GM12878 (cell line): Measurements from ENCODE around the gene RCAN2. TPM values are rescaled to one million over a fixed set of nuclear protein-coding genes. Genes with fewer than 3 reads are reported as not detected.

Source experiments
- ATAC-seq: fragments of 200-7000 bp; cut with Tn5 transposase; 3 replicates; pipeline ENCODE4 v1.9.1; 2020; ENCODE audit warnings: mild to moderate bottlenecking, moderate library complexity
- BruUV-seq: library from RNA; stranded (reverse); fragments of 400-500 nt; replicated peaks from 2 replicates; lab custom pipeline; 2021; lab: Mats Ljungman, UMichigan
- CTCF ChIA-PET: fragments of 300-600 bp; sonication (Branson Sonifier 250); formaldehyde crosslinking; extraction: SDS; loops from one replicate; lab custom pipeline; 2021; ENCODE audit warnings: inconsistent platforms; lab: Yijun Ruan, JAX
- POLR2A ChIA-PET: fragments of 350-600 bp; formaldehyde crosslinking; extraction: SDS; loops from one replicate; lab custom pipeline; 2021; ENCODE audit warnings: inconsistent platforms; lab: Charles Lee
- RAD21 ChIA-PET: fragments of 300-600 bp; sonication (Branson Sonifier 250); formaldehyde crosslinking; loops from one replicate; lab custom pipeline; 2023; ENCODE audit warnings: antibody characterized with exemption; ENCODE audit not compliant: unreplicated experiment; lab: Charles Lee
- SMC1A ChIA-PET: fragments of 300-600 bp; sonication (Branson Sonifier 250); formaldehyde crosslinking; loops from one replicate; lab custom pipeline; 2023; ENCODE audit not compliant: unreplicated experiment, uncharacterized antibody; lab: Charles Lee
- DNase-seq: peaks from one replicate; pipeline ENCODE4 v3.0.0-alpha.2; 2011; ENCODE audit warnings: low read depth, low spot score
- FAIRE-seq: peaks from 3 replicates; lab custom pipeline; 2011; peaks lifted over from hg19 to GRCh38; lab: Jason Lieb, UNC
- H2AFZ ChIP-seq: 2 replicates; pipeline ENCODE4 v1.6.0; 2011; ENCODE audit warnings: low read depth, low read length, control low read depth; ENCODE audit not compliant: control insufficient read depth
- H3K27ac ChIP-seq: 2 replicates; pipeline ENCODE4 v1.5.1; 2011; ENCODE audit warnings: control low read depth; ENCODE audit not compliant: control insufficient read depth, insufficient read depth
- H3K27me3 ChIP-seq, 2 experiments: replicated peaks in 1 of 2; 2 replicates each; pipeline versions ENCODE4 v1.6.0 to v1.6.1; 2011; ENCODE audit warnings: low read length in 1 of 2; ENCODE audit not compliant: control insufficient read depth in 2 of 2, insufficient read depth in 2 of 2
- H3K36me3 ChIP-seq, 2 experiments: 2 replicates each; pipeline ENCODE4 v1.5.1; 2011; ENCODE audit warnings: low read length in 1 of 2; ENCODE audit not compliant: control insufficient read depth in 2 of 2, insufficient read depth in 2 of 2
- H3K4me1 ChIP-seq: 2 replicates; pipeline ENCODE4 v1.6.1; 2011; ENCODE audit warnings: mild to moderate bottlenecking, low read length, moderate library complexity, mixed read lengths; ENCODE audit not compliant: control insufficient read depth, insufficient read depth
- H3K4me2 ChIP-seq: 2 replicates; pipeline ENCODE4 v1.6.0; 2011; ENCODE audit warnings: control low read depth; ENCODE audit not compliant: control insufficient read depth, insufficient read depth
- H3K4me3 ChIP-seq: fragments of 200-600 bp; sonication (generic); 2 replicates; pipeline ENCODE4 v1.5.1; 2016
- H3K79me2 ChIP-seq: 2 replicates; pipeline ENCODE4 v1.6.0; 2011; ENCODE audit warnings: low read length; ENCODE audit not compliant: control insufficient read depth, insufficient read depth
- H3K9ac ChIP-seq: 2 replicates; pipeline ENCODE4 v1.8.0; 2011; ENCODE audit warnings: low read length, control low read depth, mixed read lengths; ENCODE audit not compliant: control insufficient read depth, insufficient read depth
- H3K9me3 ChIP-seq: replicated peaks from 3 replicates; pipeline ENCODE4 v1.5.1; 2011; ENCODE audit warnings: mild to moderate bottlenecking, low read length; ENCODE audit not compliant: control insufficient read depth, insufficient read depth
- H4K20me1 ChIP-seq: 2 replicates; pipeline ENCODE4 v1.6.0; 2011; ENCODE audit not compliant: control insufficient read depth, insufficient read depth
- ATF3 ChIP-seq: IDR thresholded peaks from 2 replicates; pipeline ENCODE4 v1.6.1; 2011; ENCODE audit warnings: low read depth, mild to moderate bottlenecking, low read length, moderate library complexity, borderline replicate concordance; ENCODE audit errors: extremely low read depth
- ATF7 ChIP-seq: fragments of 450-650 bp; IDR thresholded peaks from 2 replicates; pipeline ENCODE4 v1.6.1; 2016; ENCODE audit warnings: low read depth, mild to moderate bottlenecking
- BCL11A ChIP-seq: IDR thresholded peaks from 2 replicates; pipeline ENCODE4 v1.6.1; 2011; ENCODE audit warnings: low read depth, low read length
- E4F1 ChIP-seq: fragments of 450-650 bp; IDR thresholded peaks from 2 replicates; pipeline ENCODE4 v1.6.1; 2018; ENCODE audit warnings: borderline replicate concordance, mild to moderate bottlenecking; ENCODE audit not compliant: partially characterized antibody
- EZH2 ChIP-seq: IDR thresholded peaks from 2 replicates; pipeline ENCODE4 v1.6.1; 2012; ENCODE audit warnings: low read depth, mild to moderate bottlenecking, control low read depth, inconsistent platforms, low read length, borderline replicate concordance; ENCODE audit not compliant: control insufficient read depth
- FOXK2 ChIP-seq: fragments of 450-650 bp; IDR thresholded peaks from 2 replicates; pipeline ENCODE4 v1.6.1; 2017; ENCODE audit warnings: mild to moderate bottlenecking, moderate library complexity
- KDM1A ChIP-seq: fragments of 200-600 bp; sonication (generic); IDR thresholded peaks from 2 replicates; pipeline ENCODE4 v1.6.1; 2016; ENCODE audit warnings: borderline replicate concordance
- LARP7 ChIP-seq: fragments of 450-650 bp; IDR thresholded peaks from 2 replicates; pipeline ENCODE4 v1.6.1; 2017; ENCODE audit warnings: mild to moderate bottlenecking
- POLR2AphosphoS5 ChIP-seq: IDR thresholded peaks from 2 replicates; pipeline ENCODE4 v1.6.1; 2011; ENCODE audit warnings: mild to moderate bottlenecking, low read length, inconsistent platforms
- RUNX3 ChIP-seq: IDR thresholded peaks from 2 replicates; pipeline ENCODE4 v1.6.1; 2012; ENCODE audit warnings: low read length, inconsistent platforms
- SMC3 ChIP-seq: IDR thresholded peaks from 2 replicates; pipeline ENCODE4 v1.6.1; 2011; ENCODE audit warnings: low read length, improper control_type of control experiment, borderline replicate concordance
- SREBF1 ChIP-seq: IDR thresholded peaks from 2 replicates; pipeline ENCODE4 v1.6.1; 2012; ENCODE audit warnings: mild to moderate bottlenecking, low read length
- TARDBP ChIP-seq: IDR thresholded peaks from 2 replicates; pipeline ENCODE4 v1.6.1; 2016; ENCODE audit warnings: borderline replicate concordance
- ZNF217 ChIP-seq: fragments of 450-650 bp; IDR thresholded peaks from 2 replicates; pipeline ENCODE4 v1.6.1; 2017; ENCODE audit warnings: antibody characterized with exemption, mild to moderate bottlenecking
- ZNF687 ChIP-seq: fragments of 450-650 bp; IDR thresholded peaks from 2 replicates; pipeline ENCODE4 v1.6.1; 2017; ENCODE audit warnings: mild to moderate bottlenecking, moderate library complexity
- WGBS: methylation state at CpG from one replicate; pipeline ENCODE4 v1.1.6; 2016; ENCODE audit warnings: low lambda C conversion rate; ENCODE audit not compliant: insufficient replicate concordance, insufficient coverage; ENCODE audit errors: missing lambda C conversion rate; 5-methylcytosine and 5-hydroxymethylcytosine counted together
- in situ Hi-C: fragments of 300-500 bp; cut with MboI; formaldehyde crosslinking; loops from 9 replicates; pipeline ENCODE4 v1.14.3; 2018; ENCODE audit warnings: mixed read lengths
- intact Hi-C: fragments of 100-400 bp; cut with micrococcal nuclease; formaldehyde crosslinking; loops from one replicate; pipeline ENCODE4 v1.14.2; 2022; ENCODE audit not compliant: unreplicated experiment
- polyA plus RNA-seq, 11 experiments: library from polyadenylated mRNA; depleted of rRNA in 4 of 11; unstranded in 6 of 11; stranded (reverse) in 5 of 11; fragments of >200 nt; fragmentation: Nextera tagmentation in 4 of 11; fragmentation: Illumina TruSeq in 1 of 11; extraction: Ambion mirVana in 4 of 11; extraction: Trizol in 1 of 11; gene quantifications; 1 replicate in 1 of 11; 2 replicates in 10 of 11; pipeline versions ENCODE4 v1.2.1 to v1.2.3, GENCODE V29; 2011 to 2016; ENCODE audit warnings: inconsistent platforms in 2 of 11, missing spikeins in 2 of 11, low read depth in 1 of 11
- total RNA-seq, 4 experiments: library from RNA; depleted of rRNA in 3 of 4; stranded (reverse); fragments of >200 nt in 3 of 4; fragmentation: Illumina TruSeq in 1 of 4; extraction: Trizol in 1 of 4; gene quantifications; 2 replicates each; pipeline versions ENCODE4 v1.2.1 to v1.2.3, GENCODE V29; 2013 to 2021

RCAN2 gene
- total and polyA plus RNA-seq, 10 of the 15 experiments (the other 5 are each of a cell fraction or from before 2014, with no cell fraction given): 0.06 TPM; not detected in 9

- TF ChIP-seq ZNF687 (no peak), KDM1A (no peak), FOXK2 (no peak), EZH2 (no peak)
Measured at GRCh38 chr6:46381579-46381978, 109.7 kb downstream of the RCAN2 start (continued).

- CTCF ChIA-PET: interaction anchor here (2.2 kb wide), 1 partner anchor 11 kb away, joined by 6 read pairs; no protein-coding TSS in a partner anchor
- BruUV-seq: no TSS peak
- SMC1A ChIA-PET: interaction anchor here (0.9 to 1.4 kb wide), 3 partner anchors 15 to 26 kb away, joined by 3 to 4 read pairs (median 4); no protein-coding TSS in a partner anchor
- DNase-seq: no peak
- Histone ChIP-seq H3K9ac (no peak overlapping the region), H3K9me3 (no peaks in the 10 kb centered on the region; the same call in 2 of the 3 replicates), H4K20me1 (no peaks in the 10 kb centered on the region), H2AFZ (no peak overlapping the region), H3K27me3 (no peaks in the 10 kb centered on the region; a peak in 2 of 4 replicates), H3K4me3 (no peak overlapping the region), H3K79me2 (no peaks in the 10 kb centered on the region), H3K4me2 (no peak overlapping the region), H3K4me1 (peaks cover 18% of the 10 kb centered on the region), H3K36me3 (no peaks in the 10 kb centered on the region), H3K27ac (no peak overlapping the region)
- in situ Hi-C loops (no loop called here), intact Hi-C loops (no loop called here)
- RAD21 ChIA-PET: interaction anchor here (1.4 kb wide), 1 partner anchor 29 kb away, joined by 4 read pairs; no protein-coding TSS in a partner anchor
- ATAC-seq: no peak
- TF ChIP-seq ZNF217 (no peak), SREBF1 (no peak), ATF3 (no peak), POLR2AphosphoS5 (no peak), BCL11A (no peak), E4F1 (no peak), LARP7 (no peak), SMC3 (no peak), RUNX3 (no peak), TARDBP (no peak), ATF7 (no peak)
- WGBS: 18% methylated on average over 2 of the region's 2 CpGs
- POLR2A ChIA-PET: no interaction called here
- FAIRE-seq: no peak
Measured at GRCh38 chr6:46381057-46381456, 110.2 kb downstream of the RCAN2 start.
